Testis (tissue), 2 donors: ENCODE results near the gene MRTO4.

ENCODE experiments used
- CTCF ChIP-seq, 3 experiments: fragments of 450-650 bp in 2 of 3; fragments of 200-600 bp in 1 of 3; sonication (generic) in 1 of 3; IDR thresholded peaks; one replicate each; pipeline ENCODE4 v1.5.1; 2016 to 2019; ENCODE audit warnings: antibody characterized with exemption in 3 of 3, mild to moderate bottlenecking in 2 of 3, moderate library complexity in 1 of 3
- POLR2A ChIP-seq: fragments of 450-650 bp; IDR thresholded peaks from one replicate; pipeline ENCODE4 v1.6.1; 2017; ENCODE audit warnings: antibody characterized with exemption, mild to moderate bottlenecking, moderate library complexity

- TF ChIP-seq POLR2A (no peak), CTCF (IDR thresholded peaks at IDR 0.05) (no peak)
These were observed 11.7 kb upstream of the MRTO4 start for GRCh38 chr1:19239876-19240275.
